NCI-H1694 treated with DMSO at 0.1 percent for 48 hours (cell line): ENCODE results near the gene TRUB2.
"Not testable (repeated sequence)": the region's sequence is repeated elsewhere in the genome, so short reads cannot be mapped to it uniquely, and the experiment has no call there.

Source experiments
- DNase-seq: peaks from one replicate; lab custom pipeline; 2025; lab: John Stamatoyannopoulos, UW

TRUB2 gene

GRCh38 chr9:128298535-128299482 is 23.4 kb downstream of the TRUB2 start:
- DNase-seq, result no peak

DNA sequence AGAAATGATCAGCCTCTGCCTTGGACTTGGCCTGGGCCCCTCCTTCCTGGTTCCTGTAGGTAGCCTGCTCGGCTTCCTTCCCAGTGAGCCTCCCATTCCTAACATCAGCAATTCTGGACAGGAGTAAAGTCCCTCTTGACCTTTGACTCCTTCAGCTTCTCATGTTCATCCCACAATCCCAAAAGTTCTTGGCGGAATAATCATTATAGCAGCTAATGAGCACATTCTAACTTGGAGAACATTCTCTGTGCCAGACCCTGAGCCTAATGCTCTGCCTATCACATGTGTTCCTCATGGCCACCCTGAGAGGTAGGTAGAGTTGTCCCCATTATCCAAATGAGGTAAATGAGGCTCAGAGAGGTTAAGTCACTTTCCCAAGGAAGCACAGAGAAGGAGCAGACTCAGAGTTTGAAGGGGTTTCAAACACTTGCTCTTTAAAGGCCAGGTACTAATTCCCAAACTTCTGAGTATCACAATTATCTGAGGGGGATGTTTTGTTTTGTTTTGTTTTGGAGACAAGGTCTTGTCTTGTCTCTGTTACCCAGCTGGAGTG is 24.9 kb downstream of the TRUB2 start:
- DNase-seq, result no peak

DNA sequence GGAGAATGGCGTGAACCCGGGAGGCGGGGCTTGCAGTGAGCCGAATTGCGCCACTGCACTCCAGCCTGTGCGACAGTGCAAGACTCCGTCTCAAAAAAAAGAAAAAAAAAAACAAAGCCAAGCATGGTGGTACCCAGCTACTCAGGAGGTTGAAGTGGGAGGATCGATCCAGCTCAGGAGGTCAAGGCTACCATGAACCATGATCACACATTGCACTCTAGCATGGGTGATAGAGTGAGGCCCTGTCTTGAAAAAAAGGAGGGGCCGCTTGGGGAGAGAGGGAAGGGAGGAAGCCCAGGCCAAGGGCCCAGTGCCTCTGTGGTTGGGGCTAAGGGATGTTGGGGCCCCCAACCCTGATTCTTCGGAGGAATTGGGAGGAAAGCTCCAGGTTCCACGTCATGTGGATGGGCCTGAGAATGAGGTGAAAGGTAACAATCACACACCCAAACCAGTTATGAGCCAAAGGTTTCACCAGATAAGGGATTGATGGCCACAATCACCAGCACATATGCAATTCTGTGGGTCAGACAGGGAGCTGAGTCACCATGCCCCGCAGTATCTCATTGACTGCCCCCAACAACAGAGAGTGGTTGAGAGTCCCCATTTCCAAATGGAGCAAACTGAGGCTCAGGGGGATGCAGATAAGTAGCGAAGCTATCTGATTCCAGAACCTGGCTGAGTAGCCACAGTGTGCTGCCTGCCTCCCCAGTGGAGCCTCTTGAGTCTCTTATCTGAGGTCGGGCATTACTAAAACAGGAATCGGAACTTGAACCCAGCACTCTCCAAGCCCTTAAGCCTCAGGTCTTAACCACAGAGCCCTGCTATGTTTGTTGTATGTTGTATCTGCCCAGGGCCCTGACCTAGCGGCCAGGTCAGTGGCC is 25.7 kb downstream of the TRUB2 start:
- DNase-seq, result no peak

DNA sequence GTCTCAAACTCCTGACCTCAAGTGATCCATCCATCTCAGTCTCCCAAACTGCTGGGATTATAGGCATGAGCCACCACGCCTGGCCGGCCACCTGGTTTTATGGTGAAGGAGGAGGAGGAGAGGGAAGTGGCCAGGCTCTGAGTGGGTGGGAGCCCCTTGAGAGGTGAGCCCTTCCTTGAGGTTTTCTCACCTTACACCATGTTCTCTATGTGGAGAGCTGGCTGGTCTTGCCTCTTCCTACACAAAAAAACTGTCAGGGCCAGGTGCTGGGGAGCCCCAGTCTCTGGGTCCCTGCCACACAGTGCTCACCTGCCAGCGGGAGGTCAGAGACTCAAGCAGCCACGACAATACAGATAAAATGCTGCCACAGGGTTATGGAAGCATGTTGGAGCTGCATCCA is 28.1 kb downstream of the TRUB2 start:
- no peak for DNase-seq

DNA sequence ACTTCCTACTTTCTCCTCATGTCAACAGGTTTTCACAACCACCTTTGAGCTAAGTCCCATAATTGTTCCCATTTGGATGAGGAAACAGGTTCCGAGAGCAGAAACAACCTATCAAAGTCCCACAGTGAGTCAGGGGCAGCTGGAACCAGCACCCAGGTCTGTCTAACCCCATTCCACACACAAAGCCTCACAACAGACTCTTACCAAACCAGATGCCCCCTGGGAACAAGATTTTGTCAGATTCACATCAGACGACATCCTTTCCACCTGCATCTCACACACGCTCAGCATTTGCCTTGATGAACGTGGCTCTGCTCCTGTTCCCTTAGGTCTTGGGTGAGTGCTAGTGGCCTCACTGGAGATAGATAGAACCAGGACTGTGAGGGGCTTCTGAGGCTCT is 29.2 kb downstream of the TRUB2 start:
- DNase-seq, result no peak

DNA sequence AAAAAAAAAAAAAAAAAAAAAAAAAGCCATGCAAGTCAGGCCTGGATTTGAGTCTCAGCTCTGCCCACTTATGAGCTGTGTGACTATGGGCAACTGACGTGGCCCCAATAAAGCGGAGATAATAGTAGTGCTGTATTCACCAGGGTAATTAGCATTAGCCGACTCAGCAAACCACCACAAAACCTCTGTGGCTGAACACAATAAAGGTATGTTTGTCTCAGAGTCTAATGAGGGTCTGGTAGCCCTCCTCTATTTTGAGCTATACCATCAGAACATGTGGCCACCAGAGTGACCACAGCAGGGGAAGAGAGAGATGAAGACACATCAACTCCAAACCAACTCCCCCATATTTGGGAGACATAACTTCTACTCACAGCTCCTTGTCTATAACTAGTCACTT is 30.2 kb downstream of the TRUB2 start:
- no peak for DNase-seq

DNA sequence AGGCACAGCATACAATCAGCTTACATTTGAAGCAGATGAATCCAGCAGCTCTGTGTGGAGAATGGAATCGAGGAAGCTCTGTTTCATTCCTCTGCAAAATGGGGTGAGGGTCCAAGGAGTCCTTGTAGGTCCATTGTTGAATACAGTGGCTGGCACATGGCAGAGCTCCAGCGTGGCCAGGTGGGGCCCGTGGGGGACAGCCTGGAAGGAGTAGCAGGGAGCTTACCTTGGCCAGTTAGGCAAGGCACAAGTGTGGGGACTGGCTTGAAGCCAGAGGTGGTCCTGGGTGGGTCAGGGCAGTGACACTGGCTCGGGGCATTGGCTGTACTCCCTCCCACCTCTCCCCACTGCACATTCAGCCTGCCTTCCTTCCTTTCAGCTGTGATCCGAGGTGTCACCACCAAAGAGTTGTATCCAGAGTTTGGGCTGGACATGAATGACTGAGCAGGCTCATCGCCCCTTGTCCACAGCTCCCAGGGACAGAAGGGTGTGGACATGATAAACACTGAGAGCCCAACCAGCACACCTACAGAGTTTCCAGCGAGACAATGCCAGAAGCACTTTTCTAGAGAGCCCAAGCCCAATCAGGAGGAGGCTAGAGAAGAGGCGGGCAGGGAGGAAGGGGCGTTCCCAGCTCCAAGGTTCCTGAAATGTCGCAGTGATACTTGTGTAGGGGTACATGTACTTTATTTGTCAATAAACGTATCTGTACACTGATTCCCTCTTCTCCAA is 33.8 kb downstream of the TRUB2 start:
- no peak for DNase-seq

DNA sequence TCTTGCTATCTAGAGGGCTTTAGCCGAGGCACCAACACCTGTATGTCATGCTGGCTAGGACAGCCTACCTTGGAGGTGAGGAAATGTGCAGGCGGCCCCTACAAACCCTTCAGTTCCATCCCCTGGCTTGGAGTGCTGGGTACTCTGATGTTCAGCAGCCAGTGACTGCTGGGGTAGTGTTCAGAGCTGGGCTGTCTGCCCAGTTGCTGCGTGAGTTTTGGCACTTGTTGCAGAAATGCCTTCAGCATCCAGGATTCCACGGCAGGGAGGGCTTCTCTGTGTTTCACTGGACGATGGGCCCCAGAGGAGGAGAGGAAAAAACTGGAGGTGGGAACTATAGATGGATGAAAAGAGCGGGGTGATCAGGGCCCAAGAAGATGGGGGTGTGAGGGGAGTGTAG is 35.8 kb downstream of the TRUB2 start:
- no peak for DNase-seq

DNA sequence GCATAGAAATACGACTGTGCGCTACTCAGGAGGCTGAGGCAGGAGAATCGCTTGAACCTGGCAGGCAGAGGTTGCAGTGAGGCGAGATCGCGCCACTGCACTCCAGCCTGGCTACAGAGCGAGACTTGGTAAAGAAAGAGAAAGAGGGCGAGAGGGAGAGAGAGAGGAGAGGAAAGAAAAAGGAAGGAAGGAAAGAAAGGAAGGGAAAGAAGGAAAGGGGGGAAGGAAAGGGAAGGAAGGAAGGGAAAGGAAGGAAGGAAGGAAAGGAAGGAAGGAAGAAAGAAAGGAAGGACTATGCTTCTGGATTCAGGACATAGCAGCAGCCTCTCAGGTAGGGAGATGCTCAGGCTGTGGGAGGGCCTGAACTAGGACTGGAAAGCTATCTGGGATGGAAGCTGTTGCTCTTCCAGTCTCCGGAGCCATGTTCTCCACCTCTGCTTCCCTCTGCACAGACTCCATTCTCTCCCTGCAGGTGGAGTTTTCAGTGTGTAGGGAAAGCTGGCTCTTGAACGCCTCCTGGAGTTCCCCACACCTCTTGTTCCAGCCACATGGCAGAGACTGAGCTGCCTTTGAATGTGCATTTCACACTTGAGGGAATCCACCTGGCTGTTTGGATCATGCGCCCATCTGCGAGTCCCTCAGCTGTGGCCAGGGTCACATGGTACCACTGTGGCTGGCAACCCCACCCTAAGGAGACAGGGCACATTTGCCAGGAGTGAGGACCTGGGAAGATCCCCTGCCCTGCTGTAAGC is 37.0 kb downstream of the TRUB2 start:
- no peak for DNase-seq

- DNase-seq, result no peak
Observed at GRCh38 chr9:128282500-128282899, 39.7 kb downstream of the TRUB2 start.

DNA sequence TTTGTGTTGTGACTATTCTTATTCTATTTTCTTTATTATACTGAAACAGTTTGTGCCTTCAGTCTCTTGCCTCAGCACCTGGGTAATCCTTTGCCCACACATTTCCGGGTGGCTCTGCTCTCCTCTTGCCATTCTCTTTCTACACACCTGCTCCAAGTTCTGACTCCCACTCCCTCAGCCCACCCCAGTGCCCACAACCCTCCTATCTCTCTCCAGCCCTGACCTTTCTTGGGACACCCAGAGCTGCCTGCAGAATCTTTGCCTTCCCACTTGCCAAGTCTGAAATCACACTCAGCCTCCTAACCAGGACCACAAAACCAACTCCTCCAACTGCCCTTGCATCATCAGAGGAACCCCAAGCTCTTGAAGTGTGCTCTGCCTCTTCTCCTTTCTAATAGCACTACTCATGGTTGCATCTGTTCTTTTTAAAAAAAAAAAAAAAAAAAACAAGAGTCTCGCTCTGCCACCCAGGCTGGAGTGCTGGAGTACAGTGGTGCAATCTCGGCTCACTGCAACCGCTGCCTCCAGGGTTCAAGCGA is 42.1 kb downstream of the TRUB2 start:
- DNase-seq, result no peak

- DNase-seq, result not testable (repeated sequence)
Observed at GRCh38 chr9:128279088-128280073, 42.9 kb downstream of the TRUB2 start.

- DNase-seq, result no peak
Observed at GRCh38 chr9:128276574-128277270, 45.5 kb downstream of the TRUB2 start.

- DNase-seq, result peak; percentile 97
Observed at GRCh38 chr9:128276008-128276573, 46.2 kb downstream of the TRUB2 start, which contains the start of gene SWI5. Gene SWI5, plus strand, starts transcription at chr9:128276276.

DNA sequence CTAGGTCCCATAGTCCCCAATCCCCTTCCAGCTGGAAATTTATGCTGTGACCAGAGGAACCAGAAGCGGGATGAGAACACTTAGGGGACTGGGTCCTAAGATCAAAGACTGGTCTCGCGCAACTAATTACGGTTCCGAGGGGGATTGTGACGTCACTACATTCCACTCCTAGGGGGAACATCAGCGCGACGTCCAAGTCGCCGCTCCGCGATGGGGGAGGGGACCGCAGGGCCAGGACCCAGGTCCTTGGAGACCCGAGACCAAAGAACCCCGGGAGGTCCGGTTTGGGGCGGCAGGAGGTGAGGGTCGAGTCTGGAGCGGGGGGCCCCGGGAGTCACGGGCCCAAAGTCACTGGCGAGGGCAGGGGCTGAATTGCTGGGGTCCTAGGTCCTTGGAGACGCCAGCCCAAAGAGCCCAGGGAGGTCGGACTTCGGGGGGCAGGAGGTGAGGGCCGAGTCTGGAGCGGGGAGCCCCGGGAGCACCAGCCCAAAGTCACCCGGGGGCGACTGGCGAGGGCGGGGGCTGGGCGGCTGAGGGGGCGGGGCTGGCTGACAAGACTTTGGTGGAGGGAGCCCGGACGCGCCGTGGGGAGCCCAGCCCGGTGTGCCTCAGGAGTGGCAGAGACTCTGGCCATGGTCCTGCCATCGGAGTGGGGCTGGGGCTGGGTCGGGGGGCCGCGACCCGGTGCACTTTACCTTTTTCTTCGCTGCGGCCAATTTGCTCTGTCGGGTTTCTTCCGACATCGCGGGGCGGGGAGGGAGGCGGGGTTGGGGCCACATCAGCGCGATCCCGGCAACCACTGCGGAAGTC is 46.8 kb downstream of the TRUB2 start, which contains the start of gene GOLGA2:
Gene GOLGA2 (minus strand): TSS at position 810 of the 810 bp plus-strand sequence. CDS start 31 bp downstream, at position 779.
- no peak for DNase-seq

- DNase-seq, result no peak
Observed at GRCh38 chr9:128274245-128274644, 48.0 kb downstream of the TRUB2 start.

GRCh38 chr9:128271512-128271911 is 50.7 kb downstream of the TRUB2 start:
- DNase-seq, result no peak

- DNase-seq, result no peak
Observed at GRCh38 chr9:128271112-128271511, 51.1 kb downstream of the TRUB2 start.
